Measurements from ENCODE around the gene IMP4.

- TF ChIP-seq, protein P1, sequence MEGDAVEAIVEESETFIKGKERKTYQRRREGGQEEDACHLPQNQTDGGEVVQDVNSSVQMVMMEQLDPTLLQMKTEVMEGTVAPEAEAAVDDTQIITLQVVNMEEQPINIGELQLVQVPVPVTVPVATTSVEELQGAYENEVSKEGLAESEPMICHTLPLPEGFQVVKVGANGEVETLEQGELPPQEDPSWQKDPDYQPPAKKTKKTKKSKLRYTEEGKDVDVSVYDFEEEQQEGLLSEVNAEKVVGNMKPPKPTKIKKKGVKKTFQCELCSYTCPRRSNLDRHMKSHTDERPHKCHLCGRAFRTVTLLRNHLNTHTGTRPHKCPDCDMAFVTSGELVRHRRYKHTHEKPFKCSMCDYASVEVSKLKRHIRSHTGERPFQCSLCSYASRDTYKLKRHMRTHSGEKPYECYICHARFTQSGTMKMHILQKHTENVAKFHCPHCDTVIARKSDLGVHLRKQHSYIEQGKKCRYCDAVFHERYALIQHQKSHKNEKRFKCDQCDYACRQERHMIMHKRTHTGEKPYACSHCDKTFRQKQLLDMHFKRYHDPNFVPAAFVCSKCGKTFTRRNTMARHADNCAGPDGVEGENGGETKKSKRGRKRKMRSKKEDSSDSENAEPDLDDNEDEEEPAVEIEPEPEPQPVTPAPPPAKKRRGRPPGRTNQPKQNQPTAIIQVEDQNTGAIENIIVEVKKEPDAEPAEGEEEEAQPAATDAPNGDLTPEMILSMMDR (IDR thresholded peaks at IDR 0.05; ENCODE audit: low read length): no peak
- no peak for TF ChIP-seq EZH2 (IDR thresholded peaks at IDR 0.05; ENCODE audit: borderline replicate concordance, low read length)
Observed at GRCh38 chr2:130358420-130359350, 16.0 kb downstream of the IMP4 start.
